ENCODE measurements around the gene CTSL.

- TF ChIP-seq CTCF (IDR thresholded peaks at IDR 0.05) (no peak), POLR2A (IDR thresholded peaks at IDR 0.05; ENCODE audit: low read depth) (no peak), POLR2AphosphoS5 (IDR thresholded peaks at IDR 0.05) (peak in 1 of 2 donors; percentile 7)
Measured at GRCh38 chr9:87722393-87723088, 3.4 kb upstream of the CTSL start.

Data from esophagus muscularis mucosa (tissue), 3 donors.